Omental fat pad (tissue), 4 donors: Measurements from ENCODE around the gene CCDC159. TPM values are rescaled to one million over a fixed set of nuclear protein-coding genes. Genes with fewer than 3 reads are reported as not detected.

Experiments
- ATAC-seq: fragments of 150-250 bp; one replicate; pipeline ENCODE4 v1.9.1; 2016; ENCODE audit warnings: mild to moderate bottlenecking, moderate library complexity; ENCODE audit not compliant: low FRiP score
- DNase-seq: peaks from one replicate; pipeline ENCODE4 v3.0.0-alpha.2; 2019; ENCODE audit warnings: low spot score
- CTCF ChIP-seq, 3 donors: fragments of 450-650 bp; IDR thresholded peaks; one replicate each; pipeline ENCODE4 v1.5.1; 2016 to 2017; ENCODE audit warnings: antibody characterized with exemption in 3 of 3, mild to moderate bottlenecking in 3 of 3, moderate library complexity in 2 of 3
- total RNA-seq, 4 donors: library from RNA; depleted of rRNA; stranded (reverse); fragments of >200 nt; gene quantifications; one replicate each; pipeline ENCODE4 v1.1.0, GENCODE V29; 2016

CCDC159 gene
- total RNA-seq, 4 donors from 2014 or later, result 12.0 to 22.4 (median 16.6) TPM

- ATAC-seq, result no peak
- DNase-seq, result no peak
- no peak for TF ChIP-seq CTCF (IDR thresholded peaks at IDR 0.05)
Measured at GRCh38 chr19:11370744-11371143, 24.4 kb downstream of the CCDC159 start.

- ATAC-seq, result no peak
- DNase-seq, result no peak
- no peak for TF ChIP-seq CTCF (IDR thresholded peaks at IDR 0.05)
Measured at GRCh38 chr19:11373166-11373884, 27.0 kb downstream of the CCDC159 start.

- TF ChIP-seq CTCF (IDR thresholded peaks at IDR 0.05), result no peak
- no peak for DNase-seq
- ATAC-seq, result no peak
Measured at GRCh38 chr19:11373885-11374432, 27.6 kb downstream of the CCDC159 start.

GRCh38 chr19:11374433-11375142, 28.3 kb downstream of the CCDC159 start, which contains the start of gene SWSAP1:
TSS of gene SWSAP1 (plus strand) at chr19:11374666. CDS start at chr19:11374681, 15 bp downstream.
- ATAC-seq (peak; percentile 99), DNase-seq (peak; percentile 95)
- no peak for TF ChIP-seq CTCF (IDR thresholded peaks at IDR 0.05)

- ATAC-seq (no peak), DNase-seq (no peak)
- TF ChIP-seq CTCF (IDR thresholded peaks at IDR 0.05), result no peak
Measured at GRCh38 chr19:11375143-11375948, 29.0 kb downstream of the CCDC159 start.

- TF ChIP-seq CTCF (IDR thresholded peaks at IDR 0.05), result no peak
- no peak for ATAC-seq
- peak; percentile 52 for DNase-seq
Measured at GRCh38 chr19:11377237-11377636, 30.9 kb downstream of the CCDC159 start.
